ENCODE data around the gene ROPN1B. TPM values are rescaled to one million over a fixed set of nuclear protein-coding genes. Genes with fewer than 3 reads are reported as not detected.
A peak's percentile ranks its signal among the peaks of the same experiment; 100 is the strongest.
"Not testable (repeated sequence)": the region's sequence is repeated elsewhere in the genome, so short reads cannot be mapped to it uniquely, and the experiment has no call there.

The ROPN1B gene
- total RNA-seq, 2 experiments from 2014 or later: not detected

DNA sequence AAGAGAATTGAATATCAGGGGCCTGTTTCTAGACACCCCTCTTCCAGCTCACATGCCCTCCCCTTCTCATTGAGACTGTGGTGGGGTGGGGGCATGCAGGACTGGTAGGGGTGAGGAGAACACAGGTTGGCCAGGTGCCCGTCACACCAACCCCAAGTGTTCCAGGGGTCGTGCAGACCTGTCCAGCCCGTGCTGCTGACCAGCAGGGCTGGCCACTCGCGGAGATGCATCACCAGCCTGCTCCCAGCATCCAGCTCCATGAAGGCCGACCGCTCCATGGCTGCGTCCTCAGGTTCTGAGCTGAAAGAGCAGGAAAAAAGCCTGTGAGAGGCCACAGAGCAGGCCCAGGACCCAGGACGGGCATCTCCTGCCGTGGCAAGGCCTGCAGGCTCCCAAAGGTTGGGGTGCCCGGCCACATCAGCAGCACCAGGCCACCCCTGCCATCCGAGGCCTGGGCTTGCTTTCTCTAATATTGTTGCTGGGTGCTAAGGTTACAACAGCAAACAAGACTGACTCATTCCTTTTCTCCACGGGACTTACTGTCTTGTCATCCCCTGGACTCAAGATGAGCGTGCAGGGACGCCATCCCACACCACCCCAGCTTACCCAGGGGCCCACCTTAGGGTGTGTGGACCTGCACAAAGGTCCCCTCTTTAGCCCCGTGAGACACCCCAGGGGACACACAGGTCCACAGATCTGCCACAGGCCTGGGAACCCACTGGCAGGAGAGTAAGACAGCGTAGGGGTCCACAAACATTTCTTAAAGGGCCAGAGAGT lies 35.4 kb upstream of the ROPN1B start:
- H3K4me1 ChIP-seq (ENCODE audit: insufficient read depth, low read length, poor library complexity, severe bottlenecking); H3K4me3 ChIP-seq (ENCODE audit: low read depth, low read length, poor library complexity, severe bottlenecking); H3K79me2 ChIP-seq (ENCODE audit: insufficient read depth, low read depth, low read length); H3K9me3 ChIP-seq (ENCODE audit: low read length); H3K4me2 ChIP-seq (ENCODE audit: low read length); intact Hi-C loops (cut with micrococcal nuclease; ENCODE audit: unreplicated experiment); H3K9me2 ChIP-seq (ENCODE audit: insufficient read depth, low read length); CTCF ChIA-PET (ENCODE audit: unreplicated experiment); BruUV-seq (replicated peaks); H3K36me3 ChIP-seq (ENCODE audit: insufficient read depth, low read length); DNase-seq (ENCODE audit: low spot score); H4K20me1 ChIP-seq (ENCODE audit: insufficient read depth, low read length); H2AFZ ChIP-seq (ENCODE audit: low read length); H3K27ac ChIP-seq (ENCODE audit: low read depth, low read length, poor library complexity, severe bottlenecking): not testable (repeated sequence)
- POLR2A ChIA-PET: interaction anchor here (0.6 kb wide), 1 partner anchor 157 kb away, joined by 3 read pairs; no protein-coding TSS in a partner anchor

- H3K79me2 ChIP-seq (ENCODE audit: insufficient read depth, low read depth, low read length); H3K27ac ChIP-seq (ENCODE audit: low read depth, low read length, poor library complexity, severe bottlenecking); H3K36me3 ChIP-seq (ENCODE audit: insufficient read depth, low read length); H3K4me1 ChIP-seq (ENCODE audit: insufficient read depth, low read length, poor library complexity, severe bottlenecking); intact Hi-C loops (cut with micrococcal nuclease; ENCODE audit: unreplicated experiment); H4K20me1 ChIP-seq (ENCODE audit: insufficient read depth, low read length); CTCF ChIA-PET (ENCODE audit: unreplicated experiment); H2AFZ ChIP-seq (ENCODE audit: low read length); H3K4me2 ChIP-seq (ENCODE audit: low read length); BruUV-seq (replicated peaks); H3K9me3 ChIP-seq (ENCODE audit: low read length); POLR2A ChIA-PET; H3K4me3 ChIP-seq (ENCODE audit: low read depth, low read length, poor library complexity, severe bottlenecking); DNase-seq (ENCODE audit: low spot score); H3K9me2 ChIP-seq (ENCODE audit: insufficient read depth, low read length): not testable (repeated sequence)
Measured at GRCh38 chr3:125935252-125935874, 33.6 kb upstream of the ROPN1B start.

DNA sequence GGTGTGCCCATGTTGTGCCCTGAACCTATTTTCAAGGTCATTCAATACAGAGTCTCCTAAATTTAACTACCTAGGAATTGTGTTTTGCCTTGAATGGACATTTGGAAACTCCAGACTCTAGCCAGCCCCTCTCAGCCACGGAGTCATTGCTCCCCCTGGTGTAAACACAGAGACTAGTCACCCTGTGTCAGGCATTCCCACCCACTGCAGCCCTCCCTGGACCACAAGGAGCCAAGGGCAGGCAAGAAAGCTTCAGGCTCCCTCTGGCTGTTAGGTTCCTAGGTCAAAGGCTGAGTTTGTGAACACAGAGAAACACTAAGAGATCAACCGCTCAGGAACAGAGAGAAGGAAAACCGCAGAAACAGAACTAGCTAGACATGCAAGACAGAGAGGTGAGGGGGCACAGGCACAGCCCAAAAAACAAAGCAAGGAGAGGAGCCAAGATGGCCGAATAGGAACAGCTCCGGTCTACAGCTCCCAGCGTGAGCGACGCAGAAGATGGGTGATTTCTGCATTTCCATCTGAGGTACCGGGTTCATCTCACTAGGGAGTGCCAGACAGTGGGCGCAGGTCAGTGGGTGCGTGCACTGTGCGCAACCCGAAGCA lies 32.7 kb upstream of the ROPN1B start:
- TF ChIP-seq, protein P1, sequence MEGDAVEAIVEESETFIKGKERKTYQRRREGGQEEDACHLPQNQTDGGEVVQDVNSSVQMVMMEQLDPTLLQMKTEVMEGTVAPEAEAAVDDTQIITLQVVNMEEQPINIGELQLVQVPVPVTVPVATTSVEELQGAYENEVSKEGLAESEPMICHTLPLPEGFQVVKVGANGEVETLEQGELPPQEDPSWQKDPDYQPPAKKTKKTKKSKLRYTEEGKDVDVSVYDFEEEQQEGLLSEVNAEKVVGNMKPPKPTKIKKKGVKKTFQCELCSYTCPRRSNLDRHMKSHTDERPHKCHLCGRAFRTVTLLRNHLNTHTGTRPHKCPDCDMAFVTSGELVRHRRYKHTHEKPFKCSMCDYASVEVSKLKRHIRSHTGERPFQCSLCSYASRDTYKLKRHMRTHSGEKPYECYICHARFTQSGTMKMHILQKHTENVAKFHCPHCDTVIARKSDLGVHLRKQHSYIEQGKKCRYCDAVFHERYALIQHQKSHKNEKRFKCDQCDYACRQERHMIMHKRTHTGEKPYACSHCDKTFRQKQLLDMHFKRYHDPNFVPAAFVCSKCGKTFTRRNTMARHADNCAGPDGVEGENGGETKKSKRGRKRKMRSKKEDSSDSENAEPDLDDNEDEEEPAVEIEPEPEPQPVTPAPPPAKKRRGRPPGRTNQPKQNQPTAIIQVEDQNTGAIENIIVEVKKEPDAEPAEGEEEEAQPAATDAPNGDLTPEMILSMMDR (conservative IDR thresholded peaks at IDR 0.05; ENCODE audit: low read length): peak; percentile 44
- H3K9me2 ChIP-seq (ENCODE audit: insufficient read depth, low read length); H2AFZ ChIP-seq (ENCODE audit: low read length); intact Hi-C loops (cut with micrococcal nuclease; ENCODE audit: unreplicated experiment); POLR2A ChIA-PET; H3K4me2 ChIP-seq (ENCODE audit: low read length); H3K27ac ChIP-seq (ENCODE audit: low read depth, low read length, poor library complexity, severe bottlenecking); BruUV-seq (replicated peaks); H3K4me3 ChIP-seq (ENCODE audit: low read depth, low read length, poor library complexity, severe bottlenecking); H4K20me1 ChIP-seq (ENCODE audit: insufficient read depth, low read length); CTCF ChIA-PET (ENCODE audit: unreplicated experiment); H3K9me3 ChIP-seq (ENCODE audit: low read length); H3K36me3 ChIP-seq (ENCODE audit: insufficient read depth, low read length); H3K79me2 ChIP-seq (ENCODE audit: insufficient read depth, low read depth, low read length); H3K4me1 ChIP-seq (ENCODE audit: insufficient read depth, low read length, poor library complexity, severe bottlenecking): not testable (repeated sequence)
- peak; percentile 5 for DNase-seq (ENCODE audit: low spot score)

- DNase-seq (ENCODE audit: low spot score); H3K27ac ChIP-seq (ENCODE audit: low read depth, low read length, poor library complexity, severe bottlenecking); H3K36me3 ChIP-seq (ENCODE audit: insufficient read depth, low read length); H4K20me1 ChIP-seq (ENCODE audit: insufficient read depth, low read length); H3K79me2 ChIP-seq (ENCODE audit: insufficient read depth, low read depth, low read length); CTCF ChIA-PET (ENCODE audit: unreplicated experiment); POLR2A ChIA-PET; H3K9me3 ChIP-seq (ENCODE audit: low read length); H2AFZ ChIP-seq (ENCODE audit: low read length); H3K4me2 ChIP-seq (ENCODE audit: low read length); H3K4me1 ChIP-seq (ENCODE audit: insufficient read depth, low read length, poor library complexity, severe bottlenecking); BruUV-seq (replicated peaks); H3K4me3 ChIP-seq (ENCODE audit: low read depth, low read length, poor library complexity, severe bottlenecking); intact Hi-C loops (cut with micrococcal nuclease; ENCODE audit: unreplicated experiment); H3K9me2 ChIP-seq (ENCODE audit: insufficient read depth, low read length): not testable (repeated sequence)
Measured at GRCh38 chr3:125936891-125937290, 32.1 kb upstream of the ROPN1B start.

DNA sequence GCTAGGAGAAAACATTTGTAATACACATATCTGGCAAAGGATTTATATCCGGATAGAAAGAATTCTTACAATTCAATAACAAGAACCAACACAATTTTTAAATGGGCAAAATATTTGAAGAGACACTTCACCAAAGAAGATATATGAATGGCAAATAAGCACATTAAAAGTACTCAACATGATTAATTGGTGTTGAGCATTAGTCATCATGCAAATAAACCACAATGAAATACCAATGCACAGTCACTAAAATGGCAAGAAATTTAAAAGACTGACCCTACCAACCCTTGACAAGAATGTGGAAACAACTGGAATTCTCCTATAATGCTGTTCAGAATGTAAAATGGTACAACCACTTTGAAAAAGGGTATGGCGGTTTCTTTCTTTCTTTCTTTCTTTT lies 21.2 kb upstream of the ROPN1B start:
- CTCF ChIA-PET (ENCODE audit: unreplicated experiment); H3K27ac ChIP-seq (ENCODE audit: low read depth, low read length, poor library complexity, severe bottlenecking); H3K4me3 ChIP-seq (ENCODE audit: low read depth, low read length, poor library complexity, severe bottlenecking); DNase-seq (ENCODE audit: low spot score); H4K20me1 ChIP-seq (ENCODE audit: insufficient read depth, low read length); H3K4me1 ChIP-seq (ENCODE audit: insufficient read depth, low read length, poor library complexity, severe bottlenecking); POLR2A ChIA-PET; BruUV-seq (replicated peaks); intact Hi-C loops (cut with micrococcal nuclease; ENCODE audit: unreplicated experiment); H3K79me2 ChIP-seq (ENCODE audit: insufficient read depth, low read depth, low read length); H3K36me3 ChIP-seq (ENCODE audit: insufficient read depth, low read length); H3K9me2 ChIP-seq (ENCODE audit: insufficient read depth, low read length); H2AFZ ChIP-seq (ENCODE audit: low read length); H3K9me3 ChIP-seq (ENCODE audit: low read length); H3K4me2 ChIP-seq (ENCODE audit: low read length): not testable (repeated sequence)

Data from OCI-LY7 (cell line).